A549 treated with DMSO at 1 μM for 4 hours (cell line): ENCODE measurements around the gene ASPHD1. TPM values are rescaled to one million over a fixed set of nuclear protein-coding genes. Genes with fewer than 3 reads are reported as not detected.

Experiments
- total RNA-seq: library from RNA; stranded (reverse); fragments of 200-300 nt; extraction: Qiagen RNA extraction; gene quantifications from 5 replicates; pipeline ENCODE4 v1.2.3, GENCODE V29; 2022; ENCODE audit warnings: low read depth

ASPHD1 gene, protein sequence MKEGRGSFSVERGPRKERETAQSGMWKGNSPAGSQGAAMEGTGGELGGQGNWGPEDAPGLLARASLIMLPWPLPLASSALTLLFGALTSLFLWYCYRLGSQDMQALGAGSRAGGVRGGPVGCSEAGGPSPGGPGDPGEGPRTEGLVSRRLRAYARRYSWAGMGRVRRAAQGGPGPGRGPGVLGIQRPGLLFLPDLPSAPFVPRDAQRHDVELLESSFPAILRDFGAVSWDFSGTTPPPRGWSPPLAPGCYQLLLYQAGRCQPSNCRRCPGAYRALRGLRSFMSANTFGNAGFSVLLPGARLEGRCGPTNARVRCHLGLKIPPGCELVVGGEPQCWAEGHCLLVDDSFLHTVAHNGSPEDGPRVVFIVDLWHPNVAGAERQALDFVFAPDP
- total RNA-seq: 23.0 to 29.4 TPM (median 26.9 TPM) in 5 replicates

DNA sequence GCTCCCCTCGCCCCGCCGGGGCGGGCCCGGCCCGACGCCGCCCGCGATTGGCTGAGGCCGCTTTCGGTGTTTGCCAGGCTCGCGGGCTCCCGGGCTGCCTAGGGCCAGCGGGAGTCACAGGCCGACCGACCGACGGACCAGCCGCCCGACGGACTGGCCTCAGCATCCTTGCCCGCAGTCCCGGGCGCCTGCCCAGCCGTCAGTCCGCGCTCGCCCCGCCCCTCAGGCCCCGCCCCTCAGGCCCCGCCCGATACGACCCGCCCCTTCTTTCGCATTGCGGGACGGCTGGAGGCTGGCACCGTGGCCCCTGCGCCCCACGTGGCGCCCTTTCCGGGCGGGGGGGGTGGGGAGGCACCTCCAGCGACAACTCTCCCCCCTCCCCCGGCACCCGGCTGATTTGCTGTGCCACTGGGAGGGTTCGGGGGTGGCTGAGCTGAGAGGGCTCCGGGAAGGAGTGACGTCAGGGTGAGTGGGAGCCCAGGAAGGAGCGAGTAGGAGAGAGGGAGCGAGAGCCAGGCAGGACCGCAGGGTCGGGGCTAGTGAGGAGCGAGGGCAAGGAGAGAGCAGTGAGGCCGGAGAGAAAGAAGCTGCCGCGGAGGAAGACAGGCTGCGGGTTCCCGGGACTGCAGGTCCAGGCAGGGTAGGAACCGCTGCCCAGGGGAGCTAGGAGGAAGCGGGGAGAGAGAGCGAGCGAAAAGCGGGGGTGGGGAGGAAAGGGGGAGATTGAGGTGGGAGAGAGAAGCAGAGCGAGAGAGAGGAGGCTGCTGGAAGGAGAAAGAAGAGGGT lies at the start of gene ASPHD1:
ASPHD1 (plus strand) TSS at position 387 of the 786 bp plus-strand sequence. CDS start 484 bp downstream, outside the sequence.

DNA sequence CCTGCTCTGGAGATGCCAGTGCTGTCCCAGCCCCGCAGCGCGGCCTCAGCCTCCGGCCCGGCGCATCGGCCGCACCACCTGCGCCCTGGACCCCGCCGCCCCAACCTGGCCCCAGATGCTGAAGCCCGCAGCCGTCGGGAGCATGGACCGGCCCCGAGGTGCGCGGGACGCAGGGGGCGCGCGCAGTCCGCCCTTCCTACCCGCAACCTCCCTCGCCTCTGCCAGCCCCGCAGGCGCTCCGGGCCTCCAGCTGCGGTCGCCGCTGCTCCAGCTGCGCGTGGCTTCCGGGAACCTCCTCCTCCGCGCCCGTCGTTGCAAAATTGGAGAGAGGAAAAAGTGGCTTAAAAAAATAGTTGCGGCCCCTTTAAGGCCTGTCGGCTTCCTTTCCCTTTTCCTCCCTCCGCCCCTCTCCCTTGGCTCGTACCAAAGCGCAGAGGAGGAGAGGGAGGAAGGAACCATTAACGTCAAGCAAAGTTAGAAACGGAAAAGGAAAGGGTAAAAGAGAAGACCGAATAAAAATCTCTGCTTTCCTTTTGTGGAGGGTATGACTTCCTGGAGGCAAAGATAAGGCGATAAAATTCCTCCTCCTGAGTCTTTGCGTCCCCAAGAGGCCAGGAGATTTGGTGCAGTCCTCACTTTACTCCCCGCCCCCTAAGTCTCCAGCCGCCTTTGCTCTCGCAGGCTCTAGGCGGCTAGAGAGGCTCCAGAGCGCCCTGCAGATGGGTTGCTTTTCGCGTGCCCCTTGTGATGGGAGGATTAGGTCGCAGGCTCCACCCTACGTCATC lies 37.2 kb upstream of the ASPHD1 start, which contains the start of gene CDIPT:
CDIPT (minus strand) TSS at position 343 of the 785 bp plus-strand sequence. CDS start 369 bp downstream, outside the sequence.

DNA sequence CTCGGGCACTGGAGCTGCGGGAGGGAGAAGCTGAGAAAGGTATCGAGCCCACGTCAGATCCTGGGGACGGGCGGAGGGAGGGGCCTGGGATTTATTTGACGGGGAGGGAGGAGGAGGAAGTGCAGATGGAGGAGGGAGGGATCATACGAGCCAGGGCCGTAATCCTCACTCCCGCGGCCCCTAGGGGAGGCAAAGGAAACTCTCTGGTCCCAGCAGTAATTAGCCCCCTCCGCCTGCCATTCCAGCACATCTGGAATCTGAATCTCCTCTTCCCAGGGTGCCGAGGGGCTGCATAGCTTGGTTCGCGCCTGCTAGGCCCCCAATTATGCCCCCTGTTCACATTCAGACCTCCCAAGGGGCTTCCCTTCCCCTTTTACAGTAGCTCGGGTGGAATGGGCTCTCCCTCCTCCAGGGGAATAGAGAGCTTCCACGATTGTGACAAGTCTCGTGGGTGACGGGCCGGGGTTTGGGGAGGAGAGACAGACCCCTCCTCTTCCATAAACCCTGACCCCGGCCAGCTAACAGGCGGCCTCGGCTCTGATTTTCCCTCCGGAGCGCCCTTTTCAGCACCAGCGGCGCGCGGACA lies 679 bp upstream of the ASPHD1 start, which contains the start of gene SEZ6L2:
SEZ6L2 (minus strand) TSS at position 35 of the 586 bp plus-strand sequence. CDS start 531 bp downstream, outside the sequence.

DNA sequence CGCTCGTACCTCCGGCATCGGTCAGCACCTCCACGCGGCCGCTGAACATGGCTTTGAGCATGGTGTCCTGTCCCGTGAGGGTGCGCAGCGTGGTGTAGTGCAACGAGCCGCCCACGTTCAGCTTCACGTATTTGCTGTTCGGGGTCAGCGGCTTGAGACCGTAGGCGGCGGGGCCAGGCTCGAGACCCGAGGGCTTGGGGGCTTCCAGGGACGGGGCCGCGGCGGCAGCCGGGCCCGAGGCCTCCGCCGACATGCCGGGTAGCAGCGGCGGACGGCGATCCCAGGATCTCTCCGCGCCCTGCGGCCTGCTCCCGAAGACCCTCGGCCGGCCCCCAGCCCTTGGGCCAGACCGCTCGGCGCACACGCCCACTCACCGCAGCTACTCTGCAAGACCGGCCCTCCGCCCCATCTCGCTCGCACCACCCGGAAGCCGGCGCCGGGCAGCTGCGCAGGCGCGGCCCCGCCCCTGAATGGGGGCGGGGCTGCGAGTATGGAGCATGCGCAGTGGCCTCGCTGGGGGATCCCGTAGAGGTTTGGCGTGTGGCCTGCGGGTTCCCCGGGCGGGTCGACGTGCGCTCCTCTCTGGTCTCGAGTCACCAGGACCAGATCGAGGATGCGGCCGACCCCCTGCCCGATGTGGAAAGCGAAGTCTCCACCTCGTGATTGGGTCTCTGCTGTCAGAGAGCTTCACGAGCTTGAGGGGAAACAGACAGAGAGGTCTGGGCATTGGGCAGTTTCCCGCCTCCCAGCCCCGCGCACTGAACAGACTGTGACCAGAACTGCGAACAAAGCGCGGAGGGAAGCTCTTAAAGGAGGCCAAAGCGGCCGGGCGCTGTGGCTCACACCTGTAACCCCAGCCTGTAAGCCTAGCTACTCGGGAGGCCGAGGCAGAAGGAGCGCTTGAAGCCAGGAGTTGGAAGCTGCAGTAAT lies 25.8 kb downstream of the ASPHD1 start, which contains the start of gene KCTD13:
KCTD13 (minus strand) TSS at position 446 of the 930 bp plus-strand sequence; CDS start at position 253, 193 bp downstream.

Other genes starting within 250 kb of the ASPHD1 start
- gene SPN, start 237.2 kb upstream of the ASPHD1 start, total RNA-seq: 0.03 TPM in 2 of 5 replicates, not detected in the others
- 0.59 to 1.4 TPM (median 0.83 TPM) in 5 replicates for gene QPRT, start 221.3 kb upstream of the ASPHD1 start, total RNA-seq
- gene C16orf54, start 154.5 kb upstream of the ASPHD1 start, total RNA-seq: not detected in 5 replicates
- not detected in 5 replicates for gene ZG16, start 122.2 kb upstream of the ASPHD1 start, total RNA-seq
- gene KIF22, start 109.7 kb upstream of the ASPHD1 start, total RNA-seq: 87.1 to 102 TPM (median 95.2 TPM) in 5 replicates
- gene MAZ, start 94.0 kb upstream of the ASPHD1 start, total RNA-seq: 180 to 210 TPM (median 192 TPM) in 5 replicates
- gene PRRT2, start 88.3 kb upstream of the ASPHD1 start, total RNA-seq: 0.30 to 0.43 TPM (median 0.34 TPM) in 5 replicates
- gene PAGR1, start 84.3 kb upstream of the ASPHD1 start, total RNA-seq: 36.8 to 51.9 TPM (median 45.4 TPM) in 5 replicates
- gene MVP, start 80.0 kb upstream of the ASPHD1 start, total RNA-seq: 116 to 134 TPM (median 120 TPM) in 5 replicates
- 73.6 to 101 TPM (median 98.3 TPM) in 5 replicates for gene CDIPT, start 37.3 kb upstream of the ASPHD1 start, total RNA-seq
- 20.8 to 24.4 TPM (median 21.7 TPM) in 5 replicates for gene SEZ6L2, start 938 bp upstream of the ASPHD1 start, total RNA-seq
- 15.4 to 21.6 TPM (median 19.2 TPM) in 5 replicates for gene KCTD13, start 25.7 kb downstream of the ASPHD1 start, total RNA-seq
- 91.6 to 102 TPM (median 95.7 TPM) in 5 replicates for gene TMEM219, start 61.6 kb downstream of the ASPHD1 start, total RNA-seq
- gene TAOK2, start 73.4 kb downstream of the ASPHD1 start, total RNA-seq: 31.2 to 38.4 TPM (median 34.6 TPM) in 5 replicates
- 13.2 to 17.1 TPM (median 14.0 TPM) in 5 replicates for gene HIRIP3, start 95.1 kb downstream of the ASPHD1 start, total RNA-seq
- 99.8 to 115 TPM (median 105 TPM) in 5 replicates for gene INO80E, start 95.8 kb downstream of the ASPHD1 start, total RNA-seq
- gene DOC2A, start 110.5 kb downstream of the ASPHD1 start, total RNA-seq: 1.5 to 3.0 TPM (median 2.6 TPM) in 5 replicates
- not detected in 5 replicates for gene C16orf92, start 122.7 kb downstream of the ASPHD1 start, total RNA-seq
- 0.31 to 0.68 TPM (median 0.43 TPM) in 5 replicates for gene TLCD3B, start 130.8 kb downstream of the ASPHD1 start, total RNA-seq
- gene ALDOA, start 165.3 kb downstream of the ASPHD1 start, total RNA-seq: 1,690 to 2,030 TPM (median 1,847 TPM) in 5 replicates
- gene PPP4C, start 175.5 kb downstream of the ASPHD1 start, total RNA-seq: 123 to 149 TPM (median 135 TPM) in 5 replicates
- gene TBX6, start 191.4 kb downstream of the ASPHD1 start, total RNA-seq: 0.20 to 0.45 TPM (median 0.25 TPM) in 5 replicates
- gene YPEL3, start 195.7 kb downstream of the ASPHD1 start, total RNA-seq: 6.7 to 11.1 TPM (median 8.9 TPM) in 5 replicates
- 1.5 to 2.8 TPM (median 2.0 TPM) in 5 replicates for gene GDPD3, start 213.0 kb downstream of the ASPHD1 start, total RNA-seq
- gene MAPK3, start 222.7 kb downstream of the ASPHD1 start, total RNA-seq: 33.7 to 37.8 TPM (median 36.7 TPM) in 5 replicates